DND-41 (cell line): ENCODE measurements around the gene APH1B.

Source experiments
- ATAC-seq: fragments of 200-7000 bp; cut with Tn5 transposase; 3 replicates; pipeline ENCODE4 v1.9.1; 2021; ENCODE audit warnings: low read depth; ENCODE audit not compliant: insufficient read depth
- DNase-seq: peaks from one replicate; pipeline ENCODE4 v3.0.0-alpha.2; 2020
- H2AFZ ChIP-seq: 2 replicates; pipeline ENCODE4 v1.6.0; 2012; ENCODE audit warnings: low read depth, low read length
- H3K27ac ChIP-seq: 2 replicates; pipeline ENCODE4 v1.5.1; 2012; ENCODE audit warnings: low read length, inconsistent platforms
- H3K27me3 ChIP-seq: fragments of 200-600 bp; sonication (generic); 2 replicates; pipeline ENCODE4 v1.6.0; 2012; ENCODE audit warnings: low read length, mild to moderate bottlenecking, inconsistent platforms; ENCODE audit not compliant: insufficient read depth, poor library complexity
- H3K36me3 ChIP-seq: 2 replicates; pipeline ENCODE4 v1.5.1; 2012; ENCODE audit warnings: low read length, inconsistent platforms; ENCODE audit not compliant: insufficient read depth
- H3K4me1 ChIP-seq: 2 replicates; pipeline ENCODE4 v1.5.1; 2012; ENCODE audit warnings: mild to moderate bottlenecking, low read length; ENCODE audit not compliant: insufficient read depth
- H3K4me2 ChIP-seq: 2 replicates; pipeline ENCODE4 v1.6.0; 2012; ENCODE audit warnings: mild to moderate bottlenecking, moderate library complexity, low read length, inconsistent platforms; ENCODE audit not compliant: insufficient read depth
- H3K4me3 ChIP-seq, 2 experiments: fragments of 200-600 bp in 1 of 2; shearing (Covaris generic) in 1 of 2; 2 replicates each; pipeline ENCODE4 v1.5.1; 2012 to 2016; ENCODE audit warnings: inconsistent platforms in 2 of 2, low read length in 2 of 2, mild to moderate bottlenecking in 2 of 2, low read depth in 1 of 2, moderate library complexity in 1 of 2
- H3K79me2 ChIP-seq: 2 replicates; pipeline ENCODE4 v1.6.0; 2012; ENCODE audit warnings: low read length, inconsistent platforms; ENCODE audit not compliant: insufficient read depth
- H3K9ac ChIP-seq: 2 replicates; pipeline ENCODE4 v1.6.0; 2012; ENCODE audit warnings: low read depth, mild to moderate bottlenecking, inconsistent platforms, low read length, moderate library complexity
- H3K9me3 ChIP-seq: 2 replicates; pipeline ENCODE4 v1.5.1; 2012; ENCODE audit warnings: low read length, moderate library complexity, mild to moderate bottlenecking, inconsistent platforms; ENCODE audit not compliant: insufficient read depth, severe bottlenecking
- H4K20me1 ChIP-seq: 2 replicates; pipeline ENCODE4 v1.6.0; 2012; ENCODE audit warnings: low read length; ENCODE audit not compliant: insufficient read depth
- CTCF ChIP-seq: IDR thresholded peaks from 2 replicates; pipeline ENCODE4 v1.5.1; 2012; ENCODE audit warnings: borderline replicate concordance, low read length, moderate library complexity, mild to moderate bottlenecking; ENCODE audit not compliant: poor library complexity, severe bottlenecking; ENCODE audit errors: extremely low read depth
- EZH2 ChIP-seq: IDR thresholded peaks from 3 replicates; pipeline ENCODE4 v1.6.1; 2012; ENCODE audit warnings: borderline replicate concordance, low read depth, mild to moderate bottlenecking, moderate library complexity, low read length, inconsistent platforms; ENCODE audit not compliant: severe bottlenecking

Gene APH1B

GRCh38 chr15:63358241-63359029 is 81.0 kb downstream of the APH1B start:
- H3K27me3 ChIP-seq: peaks cover 24% of the 10 kb centered on the region
- no peak overlapping the region for H3K4me2 ChIP-seq
- no peak overlapping the region for H3K9ac ChIP-seq
- no peak for TF ChIP-seq CTCF
- no peak for TF ChIP-seq EZH2
- H3K36me3 ChIP-seq: no peaks in the 10 kb centered on the region
- no peaks in the 10 kb centered on the region for H3K4me1 ChIP-seq
- H3K27ac ChIP-seq: no peak overlapping the region
- no peak for ATAC-seq
- no peaks in the 10 kb centered on the region for H3K9me3 ChIP-seq
- no peak for DNase-seq
- no peak overlapping the region for H3K4me3 ChIP-seq
- no peak overlapping the region for H2AFZ ChIP-seq
- no peaks in the 10 kb centered on the region for H4K20me1 ChIP-seq
- no peaks in the 10 kb centered on the region for H3K79me2 ChIP-seq
